HepG2 (cell line): ENCODE results near the gene NPB. TPM values are rescaled to one million over a fixed set of nuclear protein-coding genes. Genes with fewer than 3 reads are reported as not detected.

Experiments used
- ASH2L ChIP-seq: fragments of 300-600, 200-600 bp; sonication (generic); IDR thresholded peaks from 2 replicates; pipeline ENCODE4 v1.7.0; 2017; ENCODE audit warnings: low read depth, mild to moderate bottlenecking, moderate library complexity, mixed read lengths, low read length; ENCODE audit not compliant: insufficient read length
- ATAD3A ChIP-seq: sonication (generic); formaldehyde crosslinking; IDR thresholded peaks from 2 replicates; pipeline ENCODE4 v1.4.0; 2020; ENCODE audit warnings: missing genetic modification reagents
- DMAP1 ChIP-seq: IDR thresholded peaks from 2 replicates; pipeline ENCODE4 v1.6.1; 2016
- GTF2F1 ChIP-seq: fragments of 150-350 bp; IDR thresholded peaks from 2 replicates; pipeline ENCODE4 v1.6.1; 2014; ENCODE audit warnings: low read length
- HOXA9 ChIP-seq: sonication (generic); formaldehyde crosslinking; IDR thresholded peaks from 2 replicates; pipeline ENCODE4 v1.8.1; 2022; ENCODE audit warnings: missing genetic modification reagents, mild to moderate bottlenecking, moderate library complexity, borderline replicate concordance
- MYNN ChIP-seq: sonication (generic); formaldehyde crosslinking; IDR thresholded peaks from 2 replicates; pipeline ENCODE4 v1.4.0; 2020; ENCODE audit warnings: mild to moderate bottlenecking, low read depth, missing genetic modification reagents
- SALL1 ChIP-seq: sonication (generic); formaldehyde crosslinking; IDR thresholded peaks from 2 replicates; pipeline ENCODE4 v1.8.0; 2022; ENCODE audit warnings: mild to moderate bottlenecking, missing genetic modification reagents
- SOX6 ChIP-seq, 2 experiments: fragments of 450-650 bp in 1 of 2; sonication (generic) in 1 of 2; formaldehyde crosslinking in 1 of 2; IDR thresholded peaks; 2 replicates each; pipeline versions ENCODE4 v1.4.0 to v1.6.1; 2017 to 2020; ENCODE audit warnings: antibody characterized with exemption in 1 of 2, mild to moderate bottlenecking in 1 of 2, missing genetic modification reagents in 1 of 2
- SP2 ChIP-seq: sonication (generic); formaldehyde crosslinking; IDR thresholded peaks from 2 replicates; pipeline ENCODE4 v1.5.1; 2020; ENCODE audit warnings: mild to moderate bottlenecking, missing genetic modification reagents
- ZBTB38 ChIP-seq: sonication (generic); formaldehyde crosslinking; IDR thresholded peaks from 2 replicates; pipeline ENCODE4 v1.5.1; 2020; ENCODE audit warnings: mild to moderate bottlenecking, missing genetic modification reagents
- ZFP41 ChIP-seq: sonication (generic); formaldehyde crosslinking; IDR thresholded peaks from 2 replicates; pipeline ENCODE4 v1.4.0; 2020; ENCODE audit warnings: mild to moderate bottlenecking, missing genetic modification reagents, borderline replicate concordance
- ZFP82 ChIP-seq: sonication (generic); formaldehyde crosslinking; IDR thresholded peaks from 2 replicates; pipeline ENCODE4 v1.5.1; 2020; ENCODE audit warnings: mild to moderate bottlenecking, missing genetic modification reagents, borderline replicate concordance
- ZMYM4 ChIP-seq: sonication (generic); formaldehyde crosslinking; IDR thresholded peaks from 2 replicates; pipeline ENCODE4 v1.8.1; 2023; ENCODE audit warnings: mild to moderate bottlenecking, missing genetic modification reagents
- ZNF841 ChIP-seq: sonication (generic); formaldehyde crosslinking; IDR thresholded peaks from 2 replicates; pipeline ENCODE4 v1.8.1; 2023; ENCODE audit warnings: missing genetic modification reagents, borderline replicate concordance
- polyA plus RNA-seq, 8 experiments: library from polyadenylated mRNA; depleted of rRNA in 3 of 8; stranded (reverse) in 7 of 8; unstranded in 1 of 8; fragments of >200 nt; fragmentation: Illumina TruSeq in 4 of 8; extraction: Trizol in 4 of 8; gene quantifications; 2 replicates each; pipeline versions ENCODE4 v1.2.1 to v1.2.3, GENCODE V29; 2011 to 2016; ENCODE audit warnings: low read depth in 4 of 8, missing spikeins in 1 of 8, mixed read lengths in 1 of 8; ENCODE audit not compliant: insufficient read depth in 1 of 8
- total RNA-seq, 5 experiments: library from RNA; depleted of rRNA; stranded (reverse); fragments of >200 nt; fragmentation: Illumina TruSeq; extraction: Trizol; gene quantifications; 2 replicates each; pipeline ENCODE4 v1.2.3, GENCODE V29; 2016; ENCODE audit warnings: low read depth in 1 of 5
- TF ChIP-seq, protein P1 (sequence below): conservative IDR thresholded peaks from 2 replicates; pipeline ENCODE4 v1.6.1; 2018; ENCODE audit warnings: missing genetic modification reagents
- TF ChIP-seq, protein P2 (sequence below): sonication (generic); formaldehyde crosslinking; IDR thresholded peaks from 2 replicates; pipeline ENCODE4 v1.4.0; 2020; ENCODE audit warnings: low read depth, missing genetic modification reagents
- TF ChIP-seq, protein P3 (sequence below): IDR thresholded peaks from 2 replicates; pipeline ENCODE4 v1.6.1; 2016; ENCODE audit warnings: low read depth

NPB gene
- total and polyA plus RNA-seq, 2 of the 13 experiments (the other 11 are each of a cell fraction or from before 2014, with no cell fraction given): 0.11 to 0.93 TPM

DNA sequence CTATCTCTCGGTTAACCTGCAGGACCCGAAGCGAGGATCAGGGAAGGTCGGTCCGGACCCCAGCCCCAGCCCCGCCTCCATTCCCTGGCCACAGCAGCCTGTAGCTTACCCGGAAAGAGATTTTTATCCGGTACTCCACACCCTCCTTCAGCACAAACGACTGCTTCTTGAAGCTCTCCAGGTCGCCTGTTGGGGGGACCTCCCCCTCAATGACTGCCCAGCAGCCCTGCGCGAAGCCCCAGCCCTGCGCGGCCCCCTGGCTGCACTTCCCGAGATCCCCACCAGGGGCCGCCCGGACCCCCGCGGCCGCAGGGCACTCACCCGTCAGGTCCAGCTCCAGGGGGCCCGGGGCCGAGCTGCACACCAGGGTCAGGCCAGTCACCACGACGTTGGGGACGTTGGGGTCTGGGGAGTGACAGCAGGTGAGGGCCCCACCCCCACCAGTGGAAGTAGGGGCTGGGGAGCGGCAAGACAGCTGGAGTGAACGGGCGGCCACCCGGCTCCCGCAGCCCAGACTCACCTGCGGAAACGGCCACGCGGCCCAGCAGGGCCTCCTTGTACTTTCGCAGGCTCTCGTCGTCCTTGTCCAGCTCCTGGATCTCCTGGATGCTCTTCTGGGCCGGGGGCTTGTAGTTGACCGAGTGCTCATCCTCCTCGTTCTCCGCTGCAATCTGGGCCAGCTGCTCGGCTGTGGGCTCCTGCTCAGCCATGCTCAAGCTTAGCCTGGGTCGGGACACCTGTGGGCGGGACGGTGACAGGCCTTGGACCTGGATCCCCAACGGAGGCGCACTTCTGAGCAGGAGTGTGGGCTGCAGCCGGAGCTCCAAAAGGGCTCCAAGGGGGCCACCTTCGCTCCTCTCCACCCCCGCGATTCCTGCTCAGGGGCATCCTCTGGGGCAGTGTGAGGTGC is 32.6 kb upstream of the NPB start (continued):
- TF ChIP-seq, protein P1, sequence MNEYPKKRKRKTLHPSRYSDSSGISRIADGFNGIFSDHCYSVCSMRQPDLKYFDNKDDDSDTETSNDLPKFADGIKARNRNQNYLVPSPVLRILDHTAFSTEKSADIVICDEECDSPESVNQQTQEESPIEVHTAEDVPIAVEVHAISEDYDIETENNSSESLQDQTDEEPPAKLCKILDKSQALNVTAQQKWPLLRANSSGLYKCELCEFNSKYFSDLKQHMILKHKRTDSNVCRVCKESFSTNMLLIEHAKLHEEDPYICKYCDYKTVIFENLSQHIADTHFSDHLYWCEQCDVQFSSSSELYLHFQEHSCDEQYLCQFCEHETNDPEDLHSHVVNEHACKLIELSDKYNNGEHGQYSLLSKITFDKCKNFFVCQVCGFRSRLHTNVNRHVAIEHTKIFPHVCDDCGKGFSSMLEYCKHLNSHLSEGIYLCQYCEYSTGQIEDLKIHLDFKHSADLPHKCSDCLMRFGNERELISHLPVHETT (CRISPR knock-in tag): 0 out of 2 replicates have a peak, but pooled peaks have one; percentile 21
- TF ChIP-seq, protein P2, sequence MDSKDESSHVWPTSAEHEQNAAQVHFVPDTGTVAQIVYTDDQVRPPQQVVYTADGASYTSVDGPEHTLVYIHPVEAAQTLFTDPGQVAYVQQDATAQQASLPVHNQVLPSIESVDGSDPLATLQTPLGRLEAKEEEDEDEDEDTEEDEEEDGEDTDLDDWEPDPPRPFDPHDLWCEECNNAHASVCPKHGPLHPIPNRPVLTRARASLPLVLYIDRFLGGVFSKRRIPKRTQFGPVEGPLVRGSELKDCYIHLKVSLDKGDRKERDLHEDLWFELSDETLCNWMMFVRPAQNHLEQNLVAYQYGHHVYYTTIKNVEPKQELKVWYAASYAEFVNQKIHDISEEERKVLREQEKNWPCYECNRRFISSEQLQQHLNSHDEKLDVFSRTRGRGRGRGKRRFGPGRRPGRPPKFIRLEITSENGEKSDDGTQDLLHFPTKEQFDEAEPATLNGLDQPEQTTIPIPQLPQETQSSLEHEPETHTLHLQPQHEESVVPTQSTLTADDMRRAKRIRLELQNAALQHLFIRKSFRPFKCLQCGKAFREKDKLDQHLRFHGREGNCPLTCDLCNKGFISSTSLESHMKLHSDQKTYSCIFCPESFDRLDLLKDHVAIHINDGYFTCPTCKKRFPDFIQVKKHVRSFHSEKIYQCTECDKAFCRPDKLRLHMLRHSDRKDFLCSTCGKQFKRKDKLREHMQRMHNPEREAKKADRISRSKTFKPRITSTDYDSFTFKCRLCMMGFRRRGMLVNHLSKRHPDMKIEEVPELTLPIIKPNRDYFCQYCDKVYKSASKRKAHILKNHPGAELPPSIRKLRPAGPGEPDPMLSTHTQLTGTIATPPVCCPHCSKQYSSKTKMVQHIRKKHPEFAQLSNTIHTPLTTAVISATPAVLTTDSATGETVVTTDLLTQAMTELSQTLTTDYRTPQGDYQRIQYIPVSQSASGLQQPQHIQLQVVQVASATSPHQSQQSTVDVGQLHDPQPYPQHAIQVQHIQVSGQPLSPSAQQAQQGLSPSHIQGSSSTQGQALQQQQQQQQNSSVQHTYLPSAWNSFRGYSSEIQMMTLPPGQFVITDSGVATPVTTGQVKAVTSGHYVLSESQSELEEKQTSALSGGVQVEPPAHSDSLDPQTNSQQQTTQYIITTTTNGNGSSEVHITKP (CRISPR knock-in tag): no peak
- TF ChIP-seq SOX6 (IDR thresholded peaks at IDR 0.05) (no peak), SOX6 (CRISPR knock-in tag; IDR thresholded peaks at IDR 0.05) (peak; percentile 55), ASH2L (peak; percentile 19), ZBTB38 (CRISPR knock-in tag) (peak; percentile 95), DMAP1 (CRISPR knock-in tag) (no peak; the same call in 1 of the 2 replicates), HOXA9 (CRISPR knock-in tag) (peak; percentile 91), ZMYM4 (CRISPR knock-in tag) (no peak), GTF2F1 (no peak), MYNN (CRISPR knock-in tag) (no peak), ZNF841 (peak; percentile 67; the same call in 1 of the 2 replicates), SP2 (CRISPR knock-in tag) (no peak), ZFP82 (no peak), SALL1 (CRISPR knock-in tag) (no peak), ZFP41 (0 out of 2 replicates have a peak, but pooled peaks have one; percentile 38), ATAD3A (CRISPR knock-in tag) (no peak)
- TF ChIP-seq, protein P3, sequence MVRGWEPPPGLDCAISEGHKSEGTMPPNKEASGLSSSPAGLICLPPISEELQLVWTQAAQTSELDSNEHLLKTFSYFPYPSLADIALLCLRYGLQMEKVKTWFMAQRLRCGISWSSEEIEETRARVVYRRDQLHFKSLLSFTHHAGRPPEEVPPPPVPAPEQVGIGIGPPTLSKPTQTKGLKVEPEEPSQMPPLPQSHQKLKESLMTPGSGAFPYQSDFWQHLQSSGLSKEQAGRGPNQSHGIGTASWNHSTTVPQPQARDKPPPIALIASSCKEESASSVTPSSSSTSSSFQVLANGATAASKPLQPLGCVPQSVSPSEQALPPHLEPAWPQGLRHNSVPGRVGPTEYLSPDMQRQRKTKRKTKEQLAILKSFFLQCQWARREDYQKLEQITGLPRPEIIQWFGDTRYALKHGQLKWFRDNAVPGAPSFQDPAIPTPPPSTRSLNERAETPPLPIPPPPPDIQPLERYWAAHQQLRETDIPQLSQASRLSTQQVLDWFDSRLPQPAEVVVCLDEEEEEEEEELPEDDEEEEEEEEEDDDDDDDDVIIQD: no peak
